IPS-18c (cell line): ENCODE data around the gene PALS2.

Source experiments
- H3K4me3 ChIP-seq: 2 replicates; pipeline ENCODE4 v1.7.0; 2013; ENCODE audit warnings: low read depth, mild to moderate bottlenecking, low read length, moderate library complexity; ENCODE audit not compliant: insufficient read depth
- H3K9me3 ChIP-seq: one replicate; pipeline ENCODE4 v1.6.1; 2013; ENCODE audit warnings: mild to moderate bottlenecking, low read length, moderate library complexity; ENCODE audit not compliant: control insufficient read depth, insufficient read depth

The PALS2 gene

GRCh38 chr7:24622646-24623182 lies 49.5 kb downstream of the PALS2 start:
- Histone ChIP-seq H3K4me3 (no peak overlapping the region), H3K9me3 (no peaks in the 10 kb centered on the region)
